A549 treated with GW870086 at 1 μM for 4 hours (cell line): ENCODE measurements around the gene XRCC5. TPM values are rescaled to one million over a fixed set of nuclear protein-coding genes. Genes with fewer than 3 reads are reported as not detected.

Experiments used
- total RNA-seq: library from RNA; stranded (reverse); fragments of 200-300 nt; extraction: Qiagen RNA extraction; gene quantifications from 5 replicates; pipeline ENCODE4 v1.2.3, GENCODE V29; 2022; ENCODE audit warnings: low read depth

XRCC5 gene
- total RNA-seq = 164 to 202 TPM (median 183 TPM) in 5 replicates

DNA sequence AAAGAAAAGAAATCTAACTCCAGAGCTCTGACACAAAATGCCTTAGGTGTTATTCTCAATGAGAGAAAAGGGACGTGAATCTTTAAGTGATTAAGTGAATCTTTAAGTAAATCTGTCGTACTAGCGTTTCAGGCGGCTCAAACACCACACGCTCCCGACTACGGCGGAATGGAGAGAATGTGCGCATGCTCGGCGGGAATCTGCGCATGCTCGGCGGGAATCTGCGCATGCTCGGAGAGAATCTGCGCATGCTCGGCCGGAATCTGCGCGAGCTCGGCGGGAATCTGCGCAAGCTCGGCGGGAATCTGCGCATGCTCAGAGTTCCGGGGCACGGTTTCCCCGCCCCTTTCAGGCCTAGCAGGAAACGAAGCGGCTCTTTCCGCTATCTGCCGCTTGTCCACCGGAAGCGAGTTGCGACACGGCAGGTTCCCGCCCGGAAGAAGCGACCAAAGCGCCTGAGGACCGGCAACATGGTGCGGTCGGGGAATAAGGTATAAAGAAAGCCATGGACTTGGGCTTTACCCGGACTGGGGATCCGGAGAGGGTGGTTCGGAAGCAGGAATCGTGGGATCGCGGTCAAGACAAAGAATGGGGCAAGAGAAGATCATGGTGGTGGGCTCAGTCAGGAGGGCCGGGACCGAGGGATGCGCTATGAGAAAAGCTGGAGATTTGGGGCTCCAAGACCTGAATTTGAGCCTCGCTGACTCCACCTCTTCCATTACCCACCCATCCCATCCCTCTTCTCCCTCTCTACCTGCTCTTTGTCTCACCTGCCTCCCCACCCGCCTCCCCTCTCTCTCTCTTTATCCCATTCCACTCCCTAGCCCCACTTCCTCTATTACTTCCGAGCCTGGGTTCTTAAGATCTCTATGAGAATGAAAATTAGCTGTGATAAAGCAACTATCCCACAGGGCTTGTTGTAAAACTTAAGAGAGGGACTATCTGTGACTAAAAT lies at the start of gene XRCC5:
Gene XRCC5 (plus strand): TSS at position 382 of the 955 bp plus-strand sequence. CDS start 89 bp downstream, at position 471.

DNA sequence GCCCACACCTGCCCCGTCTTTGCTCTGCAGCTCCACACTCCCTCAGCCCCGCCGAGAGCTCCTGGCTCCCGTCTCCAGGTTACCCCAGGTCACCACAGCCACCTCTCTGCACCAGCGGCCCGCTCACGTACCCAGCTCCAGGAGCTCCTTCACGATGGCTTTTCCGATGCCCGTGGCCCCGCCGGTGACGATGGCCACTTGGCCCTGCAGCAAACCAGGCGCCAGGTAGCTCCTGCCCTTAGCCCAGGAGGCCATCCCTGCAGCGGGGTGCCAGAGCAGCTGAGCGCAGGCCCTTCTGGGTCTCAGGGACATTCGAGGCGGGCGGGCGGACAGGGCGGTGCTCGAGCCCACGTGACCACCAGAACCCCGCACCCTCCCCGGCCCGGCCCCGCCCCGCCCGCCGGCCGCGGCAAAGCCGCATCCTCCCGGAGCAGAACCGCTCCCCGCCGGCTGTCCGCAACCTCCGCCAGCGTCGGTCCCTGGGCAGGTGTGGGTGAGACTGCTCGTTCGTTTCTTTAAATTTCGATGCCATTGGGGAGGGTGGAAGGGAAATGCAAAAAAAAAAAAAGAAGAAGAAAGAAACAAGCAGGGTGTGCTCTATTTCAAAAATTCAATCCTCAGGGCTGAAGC lies 27.5 kb upstream of the XRCC5 start, which contains the start of the genes PECR and TMEM169:
Gene PECR (minus strand): TSS at position 323 of the 630 bp plus-strand sequence. CDS start 68 bp downstream, at position 255.
Gene TMEM169 (plus strand): TSS at position 433 of the 630 bp plus-strand sequence. CDS start 14,045 bp downstream, outside the sequence.

Other genes with a start within 250 kb of the XRCC5 start
- gene MREG, start 95.8 kb upstream of the XRCC5 start, total RNA-seq = 4.9 to 5.8 TPM (median 5.3 TPM) in 5 replicates
- 13.7 to 17.2 TPM (median 15.7 TPM) in 5 replicates for gene PECR, start 27.5 kb upstream of the XRCC5 start, total RNA-seq
- 0.31 to 0.64 TPM (median 0.42 TPM) in 5 replicates for gene TMEM169, start 27.4 kb upstream of the XRCC5 start, total RNA-seq